ENCODE results near the gene ABCC11.

The ABCC11 gene

GRCh38 chr16:48210747-48211146, 36.6 kb downstream of the ABCC11 start:
- no peak for DNase-seq (ENCODE audit: low spot score)
- no peak for TF ChIP-seq CTCF (IDR thresholded peaks at IDR 0.05; ENCODE audit: extremely low read depth, insufficient read depth, missing control alignments)
- in situ Hi-C loops (cut with MboI; ENCODE audit: low pct_unique_long_range_greater_than_20kb, low sequenced_read_pairs, unreplicated experiment), result no loop called here

GRCh38 chr16:48206594-48207242, 40.6 kb downstream of the ABCC11 start:
- in situ Hi-C loops (cut with MboI; ENCODE audit: low pct_unique_long_range_greater_than_20kb, low sequenced_read_pairs, unreplicated experiment), result no loop called here
- TF ChIP-seq CTCF (IDR thresholded peaks at IDR 0.05; ENCODE audit: extremely low read depth, insufficient read depth, missing control alignments), result no peak
- DNase-seq (ENCODE audit: low spot score), result no peak

GRCh38 chr16:48204825-48205151, 42.6 kb downstream of the ABCC11 start:
- DNase-seq (ENCODE audit: low spot score), result no peak
- in situ Hi-C loops (cut with MboI; ENCODE audit: low pct_unique_long_range_greater_than_20kb, low sequenced_read_pairs, unreplicated experiment), result no loop called here
- no peak for TF ChIP-seq CTCF (IDR thresholded peaks at IDR 0.05; ENCODE audit: extremely low read depth, insufficient read depth, missing control alignments)

- no peak for TF ChIP-seq CTCF (IDR thresholded peaks at IDR 0.05; ENCODE audit: extremely low read depth, insufficient read depth, missing control alignments)
- in situ Hi-C loops (cut with MboI; ENCODE audit: low pct_unique_long_range_greater_than_20kb, low sequenced_read_pairs, unreplicated experiment), result no loop called here
- DNase-seq (ENCODE audit: low spot score), result no peak
Measured at GRCh38 chr16:48203974-48204824, 43.1 kb downstream of the ABCC11 start.

GRCh38 chr16:48201515-48202201, 45.7 kb downstream of the ABCC11 start:
- in situ Hi-C loops (cut with MboI; ENCODE audit: low pct_unique_long_range_greater_than_20kb, low sequenced_read_pairs, unreplicated experiment), result no loop called here
- no peak for TF ChIP-seq CTCF (IDR thresholded peaks at IDR 0.05; ENCODE audit: extremely low read depth, insufficient read depth, missing control alignments)
- no peak for DNase-seq (ENCODE audit: low spot score)

GRCh38 chr16:48197294-48197693, 50.0 kb downstream of the ABCC11 start:
- no peak for TF ChIP-seq CTCF (IDR thresholded peaks at IDR 0.05; ENCODE audit: extremely low read depth, insufficient read depth, missing control alignments)
- in situ Hi-C loops (cut with MboI; ENCODE audit: low pct_unique_long_range_greater_than_20kb, low sequenced_read_pairs, unreplicated experiment), result no loop called here
- DNase-seq (ENCODE audit: low spot score), result no peak

Measured in GM13977 (cell line).